Keratinocyte (primary cell): ENCODE results near the gene MCAM. TPM values are rescaled to one million over a fixed set of nuclear protein-coding genes. Genes with fewer than 3 reads are reported as not detected.

ENCODE experiments used
- DNase-seq: peaks from one replicate; pipeline ENCODE4 v3.0.0-alpha.2; 2011; ENCODE audit warnings: low read depth, missing footprints, low spot score
- FAIRE-seq: peaks from 2 replicates; lab custom pipeline; 2011; peaks lifted over from hg19 to GRCh38; lab: Jason Lieb, UNC
- H2AFZ ChIP-seq: 2 replicates; pipeline ENCODE4 v1.6.0; 2012; ENCODE audit warnings: low read length, control low read depth, inconsistent platforms; ENCODE audit not compliant: control insufficient read depth
- H3K27ac ChIP-seq: 2 replicates; pipeline ENCODE4 v1.5.1; 2011; ENCODE audit warnings: low read length; ENCODE audit not compliant: control insufficient read depth, insufficient read depth
- H3K27me3 ChIP-seq: 3 replicates; pipeline ENCODE4 v1.6.0; 2011; ENCODE audit warnings: low read length; ENCODE audit not compliant: control insufficient read depth, insufficient read depth; ENCODE audit errors: extremely low read depth
- H3K36me3 ChIP-seq, 2 experiments: 2 replicates in 1 of 2; 3 replicates in 1 of 2; pipeline ENCODE4 v1.5.1; 2011; ENCODE audit warnings: low read length in 2 of 2, mild to moderate bottlenecking in 1 of 2; ENCODE audit not compliant: control insufficient read depth in 2 of 2, insufficient read depth in 2 of 2; ENCODE audit errors: extremely low read depth in 1 of 2
- H3K4me1 ChIP-seq: 3 replicates; pipeline ENCODE4 v1.5.1; 2011; ENCODE audit warnings: low read length; ENCODE audit not compliant: control insufficient read depth, insufficient read depth; ENCODE audit errors: extremely low read depth
- H3K4me2 ChIP-seq: 3 replicates; pipeline ENCODE4 v1.6.0; 2011; ENCODE audit warnings: low read depth, low read length; ENCODE audit not compliant: control insufficient read depth, insufficient read depth; ENCODE audit errors: extremely low read depth
- H3K4me3 ChIP-seq, 3 experiments: fragments of 200-600 bp in 1 of 3; sonication (generic) in 1 of 3; 2 replicates in 2 of 3; 3 replicates in 1 of 3; pipeline ENCODE4 v1.5.1; 2011 to 2016; ENCODE audit warnings: low read length in 3 of 3, mild to moderate bottlenecking in 3 of 3, control low read depth in 2 of 3, inconsistent platforms in 1 of 3, low read depth in 1 of 3, mixed read lengths in 1 of 3, mixed run types in 1 of 3, moderate library complexity in 1 of 3; ENCODE audit not compliant: control insufficient read depth in 2 of 3, insufficient read depth in 2 of 3; ENCODE audit errors: extremely low read depth in 1 of 3
- H3K79me2 ChIP-seq: 2 replicates; pipeline ENCODE4 v1.6.0; 2012; ENCODE audit warnings: low read length; ENCODE audit not compliant: control insufficient read depth, insufficient read depth
- H3K9ac ChIP-seq: 3 replicates; pipeline ENCODE4 v1.6.0; 2011; ENCODE audit warnings: low read length; ENCODE audit not compliant: control insufficient read depth, insufficient read depth; ENCODE audit errors: extremely low read depth
- H3K9me1 ChIP-seq: 3 replicates; pipeline ENCODE4 v1.6.0; 2011; ENCODE audit warnings: low read length; ENCODE audit not compliant: control insufficient read depth, insufficient read depth; ENCODE audit errors: extremely low read depth
- H3K9me3 ChIP-seq: 2 replicates; pipeline ENCODE4 v1.5.1; 2012; ENCODE audit warnings: low read depth, low read length; ENCODE audit not compliant: control insufficient read depth
- H4K20me1 ChIP-seq: 3 replicates; pipeline ENCODE4 v1.6.0; 2011; ENCODE audit warnings: low read length; ENCODE audit not compliant: control insufficient read depth, insufficient read depth; ENCODE audit errors: extremely low read depth
- CTCF ChIP-seq, 3 experiments: IDR thresholded peaks in 1 of 3; conservative IDR thresholded peaks in 1 of 3; optimal IDR thresholded peaks in 1 of 3; 2 replicates in 2 of 3; 3 replicates in 1 of 3; pipeline versions ENCODE3 to v1.5.1; 2011; ENCODE audit warnings: low read length in 3 of 3, mild to moderate bottlenecking in 3 of 3, moderate library complexity in 2 of 3, control low read depth in 1 of 3, inconsistent platforms in 1 of 3; ENCODE audit not compliant: insufficient read depth in 2 of 3; ENCODE audit errors: extremely low read depth in 1 of 3
- EZH2 ChIP-seq: IDR thresholded peaks from one replicate; pipeline ENCODE4 v1.6.1; 2012; ENCODE audit warnings: inconsistent platforms, mild to moderate bottlenecking, low read length, moderate library complexity
- dilution Hi-C: fragments of 300-500 bp; cut with MboI; formaldehyde crosslinking; loops from one replicate; pipeline ENCODE4 v1.7.0; 2020; ENCODE audit warnings: low sequenced_read_pairs; ENCODE audit not compliant: extremely low pct_ligation_motif_present
- polyA plus RNA-seq, 5 experiments: library from polyadenylated mRNA; depleted of rRNA in 3 of 5; stranded (reverse) in 3 of 5; stranded (forward) in 1 of 5; unstranded in 1 of 5; fragments of >200 nt; gene quantifications; 1 replicate in 1 of 5; 2 replicates in 3 of 5; 3 replicates in 1 of 5; pipeline versions ENCODE4 v1.2.1 to v1.2.3, GENCODE V29; 2011 to 2012; ENCODE audit warnings: missing spikeins in 2 of 5, low read depth in 1 of 5, low replicate concordance in 1 of 5

MCAM gene
- polyA plus RNA-seq, 1 donor (not counting 4 experiments of a cell fraction or from before 2014, with no cell fraction given): 8.5 TPM

- no peak overlapping the region for H3K4me3 ChIP-seq
- FAIRE-seq (no peak), DNase-seq (no peak)
- no peak overlapping the region for H3K9ac ChIP-seq
- H4K20me1 ChIP-seq: no peaks in the 10 kb centered on the region
- H3K27me3 ChIP-seq: peaks cover 6% of the 10 kb centered on the region
- H3K79me2 ChIP-seq: no peaks in the 10 kb centered on the region
- no peaks in the 10 kb centered on the region for H3K36me3 ChIP-seq
- dilution Hi-C loops: no loop called here
- no peak overlapping the region for H3K4me2 ChIP-seq
- H3K9me1 ChIP-seq: no peaks in the 10 kb centered on the region
- TF ChIP-seq EZH2: no peak
- H2AFZ ChIP-seq: no peak overlapping the region
- H3K9me3 ChIP-seq: no peaks in the 10 kb centered on the region
- H3K27ac ChIP-seq: no peak overlapping the region
- H3K4me1 ChIP-seq: peaks cover 42% of the 10 kb centered on the region
Measured at GRCh38 chr11:119319136-119319699, 2.3 kb upstream of the MCAM start.

GRCh38 chr11:119318240-119319135 is 1.6 kb upstream of the MCAM start:
- Histone ChIP-seq H3K4me3 (no peak overlapping the region), H2AFZ (no peak overlapping the region), H3K9me3 (no peaks in the 10 kb centered on the region), H3K9ac (no peak overlapping the region), H3K27me3 (peaks cover 6% of the 10 kb centered on the region), H4K20me1 (no peaks in the 10 kb centered on the region), H3K4me1 (peaks cover 42% of the 10 kb centered on the region), H3K9me1 (no peaks in the 10 kb centered on the region), H3K36me3 (no peaks in the 10 kb centered on the region), H3K27ac (no peak overlapping the region), H3K79me2 (no peaks in the 10 kb centered on the region), H3K4me2 (no peak overlapping the region)
- TF ChIP-seq CTCF (optimal IDR thresholded peaks at IDR 0.05 in 1 of 3, IDR thresholded peaks at IDR 0.05 in 1 of 3, conservative IDR thresholded peaks at IDR 0.05 in 1 of 3; ENCODE audit: extremely low read depth in 1 of 3, insufficient read depth in 2 of 3, low read length in 3 of 3) (no peak), EZH2 (no peak)
- FAIRE-seq (no peak), DNase-seq (no peak)
- dilution Hi-C loops: no loop called here
